ENCODE data around the gene FTO.

The FTO gene

GRCh38 chr16:54030451-54030850 lies 326.5 kb downstream of the FTO start:
- DNase-seq: peak; percentile 46

GRCh38 chr16:54031107-54031760 lies 327.3 kb downstream of the FTO start:
- DNase-seq: no peak

- DNase-seq: no peak
Observed at GRCh38 chr16:54033747-54034146, 329.8 kb downstream of the FTO start.

- DNase-seq: no peak
Observed at GRCh38 chr16:54034684-54035083, 330.7 kb downstream of the FTO start.

DNA sequence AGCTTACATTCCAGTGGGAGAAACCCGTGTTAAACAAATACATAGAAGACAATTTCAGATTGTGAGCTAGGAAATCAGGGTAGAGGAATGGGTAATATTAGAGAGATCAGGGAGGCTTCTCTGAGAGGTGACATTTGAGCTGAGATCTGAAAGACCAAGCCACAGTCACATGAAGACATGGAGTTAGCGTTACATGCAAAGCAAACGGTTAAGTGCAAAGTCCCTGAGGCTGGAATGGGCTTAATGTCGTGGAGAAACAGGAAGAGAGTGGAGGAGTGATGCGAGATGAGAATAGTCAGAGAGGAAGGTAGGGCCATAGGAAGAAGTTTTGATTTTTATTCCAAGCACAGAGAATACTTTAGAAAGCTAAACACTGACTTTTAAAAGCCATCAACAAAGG lies 336.5 kb downstream of the FTO start:
- no peak for DNase-seq

DNA sequence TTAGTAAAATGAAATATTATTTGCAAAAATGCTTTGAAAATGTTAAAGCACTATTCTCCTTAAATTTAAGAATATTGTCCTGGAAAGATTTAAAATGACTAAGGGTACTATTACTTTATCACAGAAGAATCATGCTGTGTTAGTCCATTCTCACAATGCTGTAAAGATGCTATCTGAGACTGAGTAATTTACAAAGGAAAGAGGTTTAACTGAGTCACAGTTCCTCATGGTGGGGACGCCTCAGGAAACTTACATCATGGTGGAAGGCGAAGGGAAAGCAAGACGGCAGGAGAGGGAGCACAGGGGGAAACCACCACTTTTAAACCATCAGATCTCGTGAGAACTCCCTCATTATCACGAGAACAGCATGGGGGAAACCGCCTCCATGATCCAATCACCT lies 337.0 kb downstream of the FTO start:
- DNase-seq: no peak

DNA sequence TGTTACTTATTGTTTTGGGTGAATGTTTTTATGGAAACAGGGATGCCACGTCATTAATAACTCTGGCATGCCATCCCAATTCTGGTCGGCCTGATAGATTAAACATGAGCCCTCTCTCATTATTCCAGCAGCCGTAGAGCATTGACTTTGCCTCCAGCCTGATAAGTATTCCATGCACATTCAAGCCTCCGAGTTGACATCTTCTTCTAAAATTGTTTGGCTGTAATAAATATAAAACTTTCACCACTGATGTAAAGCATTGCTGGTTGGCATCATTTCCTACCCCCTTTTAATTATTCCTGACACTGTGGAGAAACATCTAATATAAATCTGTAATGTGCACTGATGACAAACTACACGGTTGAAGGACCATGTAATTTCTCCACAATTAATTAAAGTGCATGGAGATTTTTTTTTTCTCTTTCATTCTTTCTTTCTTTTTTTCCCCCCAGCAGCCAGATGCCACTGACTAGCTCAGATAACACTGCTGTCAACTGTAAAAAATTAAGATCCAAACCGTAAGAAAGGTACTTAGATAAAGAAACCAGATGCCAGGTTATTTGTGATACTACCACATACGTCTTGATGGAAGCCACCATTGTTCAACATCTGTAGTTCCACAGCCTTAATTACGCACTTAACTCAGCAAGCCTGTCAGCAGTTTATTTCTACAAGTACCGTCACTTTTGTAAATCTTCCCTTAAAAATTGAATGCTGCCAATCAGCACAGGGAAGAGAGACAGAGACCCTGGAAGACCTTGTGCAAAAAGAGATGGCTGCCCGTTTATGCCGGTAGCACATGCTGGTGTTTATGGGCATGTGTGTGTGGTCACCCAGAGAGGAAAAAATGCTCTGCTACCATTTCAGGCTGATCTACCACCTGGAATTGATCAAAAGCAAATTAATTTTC lies 344.9 kb downstream of the FTO start:
- DNase-seq: no peak

GRCh38 chr16:54049591-54050458 lies 345.9 kb downstream of the FTO start:
- no peak for DNase-seq

GRCh38 chr16:54050459-54051210 lies 346.7 kb downstream of the FTO start:
- no peak for DNase-seq

- no peak for DNase-seq
Observed at GRCh38 chr16:54051821-54052220, 347.9 kb downstream of the FTO start.

DNA sequence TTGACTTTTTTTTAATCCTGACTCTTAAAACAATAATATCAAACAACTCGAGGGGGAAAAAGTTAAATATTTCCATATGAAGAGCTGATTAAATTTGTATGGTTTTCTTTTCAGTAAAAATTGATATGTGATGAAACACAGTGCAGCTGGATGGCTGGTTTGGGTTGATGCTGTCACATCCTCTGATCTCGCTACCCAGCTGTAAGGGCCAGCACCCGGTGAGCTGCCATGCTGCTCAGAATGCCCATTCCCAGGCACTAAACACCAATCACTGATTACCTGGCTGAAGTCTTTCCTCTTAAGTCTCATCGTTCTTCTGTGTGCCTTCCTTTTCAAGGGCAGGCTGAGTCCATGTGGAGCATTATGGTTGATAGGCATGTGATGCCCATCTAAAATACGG lies 348.3 kb downstream of the FTO start:
- DNase-seq: no peak

DNA sequence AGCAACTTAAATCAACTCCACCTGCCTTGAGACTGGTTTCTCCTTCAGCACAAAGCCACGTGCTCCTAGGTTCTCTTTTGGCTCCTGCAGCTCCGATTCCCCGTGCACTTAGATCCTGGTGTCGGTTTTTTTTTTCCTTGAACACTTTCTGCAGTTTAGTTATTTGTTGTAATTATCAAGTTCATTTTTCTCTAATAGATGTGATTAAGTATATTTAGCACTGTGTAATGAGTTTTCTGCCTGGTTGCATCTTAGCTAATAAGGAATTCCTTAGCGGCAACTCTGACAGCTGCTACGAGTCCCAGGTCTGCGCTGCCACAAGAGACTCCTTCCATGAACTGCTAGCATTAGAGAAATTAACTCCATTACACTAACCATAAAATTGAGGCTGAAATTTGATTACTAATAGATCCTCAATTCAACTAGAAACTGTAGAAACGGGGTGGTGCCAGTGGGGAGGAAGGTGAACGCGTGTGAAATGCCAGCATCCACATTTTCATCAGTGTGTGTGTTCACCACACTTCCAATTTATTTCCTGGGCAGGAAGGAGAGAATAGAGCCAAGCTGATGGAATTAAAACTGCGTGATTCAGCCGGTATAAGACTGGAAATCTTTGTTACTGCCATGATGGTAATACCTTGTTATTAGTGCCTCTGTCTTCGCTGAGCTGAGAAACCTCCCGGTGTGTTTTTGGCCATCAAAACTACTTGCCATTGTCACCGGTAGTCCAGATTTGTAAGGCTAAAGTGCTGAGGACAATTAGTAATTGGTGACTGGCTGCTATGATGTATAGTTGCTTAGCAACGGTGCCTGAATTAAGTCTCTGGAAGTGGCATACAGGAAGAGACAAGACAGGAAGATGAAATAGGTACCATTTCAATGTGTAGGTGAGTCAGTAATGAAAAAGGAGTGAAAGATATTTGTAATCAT lies 350.2 kb downstream of the FTO start:
- DNase-seq: no peak

DNA sequence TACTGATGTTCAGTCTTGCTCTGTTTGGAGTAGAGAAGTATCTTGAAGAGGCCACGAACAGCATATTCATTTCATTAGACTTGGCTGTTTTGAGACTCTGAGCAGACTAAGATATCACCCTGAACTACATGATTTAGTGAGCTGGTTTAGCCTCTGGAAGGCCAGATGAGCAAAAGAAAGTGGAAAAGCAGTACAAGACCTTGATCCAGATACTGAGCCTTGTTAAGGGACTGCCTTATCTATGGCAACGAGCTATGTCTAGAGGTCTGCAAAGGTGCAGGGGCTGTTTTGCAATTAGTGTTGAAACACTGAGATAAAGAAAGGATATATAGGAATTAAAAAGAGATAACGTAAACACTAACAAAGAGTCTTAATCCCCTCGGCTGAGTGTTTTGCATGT lies 351.2 kb downstream of the FTO start:
- DNase-seq: no peak

- DNase-seq: no peak
Observed at GRCh38 chr16:54055864-54056263, 351.9 kb downstream of the FTO start.

- DNase-seq: no peak
Observed at GRCh38 chr16:54056921-54057320, 353.0 kb downstream of the FTO start.

- no peak for DNase-seq
Observed at GRCh38 chr16:54059319-54059718, 355.4 kb downstream of the FTO start.

DNA sequence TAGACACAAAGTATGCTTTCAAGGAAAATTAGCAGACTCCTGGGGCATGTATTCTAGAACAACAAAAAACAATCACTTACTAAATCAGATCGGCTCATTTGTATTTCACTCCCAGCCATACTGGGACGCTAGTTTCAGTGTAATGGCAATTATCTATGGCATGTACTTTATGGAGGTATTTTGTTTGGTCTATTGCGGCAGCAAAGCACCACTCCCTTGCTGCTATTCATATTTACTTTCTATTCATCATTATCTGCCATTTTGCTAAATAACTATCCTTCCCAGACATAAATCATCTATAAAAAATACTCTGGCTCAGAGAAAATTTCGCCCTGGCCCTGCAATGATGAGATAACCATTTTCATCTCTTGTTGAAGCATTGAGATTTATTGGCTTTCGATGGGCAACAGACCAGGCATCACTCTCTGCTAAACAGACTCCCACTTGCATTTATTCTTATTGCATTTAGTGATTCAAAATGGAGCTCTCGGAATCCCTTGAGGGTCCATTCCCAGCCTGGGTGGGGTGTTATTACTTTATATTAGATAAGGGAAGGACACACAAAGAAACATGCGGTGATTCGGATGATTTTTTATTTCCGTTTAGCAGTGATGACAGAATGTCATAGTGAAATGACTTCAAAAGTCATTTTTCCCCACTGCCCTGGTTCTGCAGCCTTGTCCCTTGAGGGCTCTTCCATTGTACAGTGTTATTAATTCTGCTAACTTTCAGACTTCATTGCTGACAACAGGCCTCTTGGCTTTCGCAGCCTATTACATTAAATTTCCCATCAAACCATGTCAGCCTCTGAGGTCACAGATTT lies 356.9 kb downstream of the FTO start:
- no peak for DNase-seq

- DNase-seq: no peak
Observed at GRCh38 chr16:54061454-54061853, 357.5 kb downstream of the FTO start.

DNA sequence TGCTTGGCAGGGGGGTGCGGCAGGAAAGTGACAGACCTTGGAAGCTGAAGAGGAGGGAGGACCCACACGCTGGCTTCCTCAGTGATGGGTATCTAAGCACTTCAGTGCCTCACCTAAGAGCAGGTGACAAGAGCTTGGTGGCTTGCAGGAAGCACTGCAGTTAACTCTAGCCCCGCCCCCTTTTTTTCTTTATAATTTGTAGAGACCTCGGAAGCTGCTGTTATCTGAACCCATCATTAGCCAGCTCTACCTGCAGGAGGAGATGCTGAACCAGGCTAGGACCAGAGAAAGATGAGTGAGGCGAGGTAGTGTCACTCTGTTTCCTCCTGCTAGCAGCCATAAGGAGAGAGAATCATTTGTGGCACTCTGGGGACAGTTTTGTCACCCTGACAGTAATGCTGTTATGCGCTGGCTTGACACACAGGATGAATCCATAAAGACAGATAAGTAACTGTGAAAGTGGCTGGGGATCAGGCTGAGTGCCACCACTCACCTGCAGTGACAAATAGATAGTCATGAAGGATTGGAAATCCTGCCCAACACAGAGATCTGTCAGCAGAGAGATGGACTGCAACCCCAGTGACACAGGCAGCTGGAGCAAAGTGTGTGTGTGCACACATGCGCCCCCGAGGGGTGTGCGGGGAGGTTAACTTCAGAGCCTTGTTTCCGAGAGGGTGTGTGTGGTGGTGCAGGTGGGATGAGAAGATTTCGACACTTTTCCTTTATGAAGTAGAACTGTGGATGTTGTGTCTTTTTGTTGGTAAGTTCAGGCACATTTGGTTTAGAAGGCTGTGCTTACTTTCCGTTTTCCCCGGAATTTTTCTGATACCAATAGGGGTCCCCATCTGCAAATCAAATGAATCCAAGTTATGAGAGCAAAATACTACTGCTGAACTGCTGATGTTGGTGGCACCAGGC lies 358.7 kb downstream of the FTO start:
- peak; percentile 93 for DNase-seq

Data from NCI-H510A (cell line).